GM19025 (cell line): Measurements from ENCODE around the gene CYP2W1.

Experiments
- ATAC-seq: cut with Tn5 transposase; IDR thresholded peaks from one replicate; pipeline ENCODE4 v1.9.1; 2021; ENCODE audit warnings: mild to moderate bottlenecking, low read depth, moderate library complexity; ENCODE audit not compliant: unreplicated experiment

Gene CYP2W1

DNA sequence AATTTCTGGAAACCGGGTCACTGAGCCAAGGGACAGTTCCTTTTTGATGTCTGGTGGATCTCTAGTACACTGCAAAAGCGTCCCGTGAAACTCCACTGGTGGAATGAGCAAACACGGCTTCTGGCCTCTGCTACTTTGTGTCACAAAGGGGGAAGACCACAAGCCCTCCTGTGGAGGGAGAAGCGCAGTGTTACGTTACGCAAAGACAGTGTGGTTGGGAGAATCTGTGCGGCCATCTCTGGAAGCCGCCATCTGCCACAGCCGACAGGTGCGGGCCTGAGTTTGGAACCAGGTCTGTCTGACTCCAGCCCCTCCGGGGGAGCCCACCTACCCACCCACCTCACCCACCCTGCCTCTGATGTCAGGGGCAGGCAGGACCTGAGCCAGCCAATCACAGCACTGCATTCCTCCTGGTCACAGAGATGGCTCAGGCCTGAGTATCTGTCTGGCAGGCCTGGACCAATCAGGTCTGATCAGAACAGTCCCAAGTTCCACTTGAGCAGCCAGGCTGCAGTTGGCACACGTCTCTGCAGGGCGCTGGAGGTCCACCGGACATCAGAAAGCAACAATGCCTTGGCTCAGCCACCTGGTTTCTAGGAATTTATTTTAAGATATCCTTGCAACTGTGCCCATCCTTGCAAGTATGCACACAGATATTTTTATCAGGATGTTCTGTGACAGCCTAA lies 3.0 kb upstream of the CYP2W1 start:
- ATAC-seq, result no peak

DNA sequence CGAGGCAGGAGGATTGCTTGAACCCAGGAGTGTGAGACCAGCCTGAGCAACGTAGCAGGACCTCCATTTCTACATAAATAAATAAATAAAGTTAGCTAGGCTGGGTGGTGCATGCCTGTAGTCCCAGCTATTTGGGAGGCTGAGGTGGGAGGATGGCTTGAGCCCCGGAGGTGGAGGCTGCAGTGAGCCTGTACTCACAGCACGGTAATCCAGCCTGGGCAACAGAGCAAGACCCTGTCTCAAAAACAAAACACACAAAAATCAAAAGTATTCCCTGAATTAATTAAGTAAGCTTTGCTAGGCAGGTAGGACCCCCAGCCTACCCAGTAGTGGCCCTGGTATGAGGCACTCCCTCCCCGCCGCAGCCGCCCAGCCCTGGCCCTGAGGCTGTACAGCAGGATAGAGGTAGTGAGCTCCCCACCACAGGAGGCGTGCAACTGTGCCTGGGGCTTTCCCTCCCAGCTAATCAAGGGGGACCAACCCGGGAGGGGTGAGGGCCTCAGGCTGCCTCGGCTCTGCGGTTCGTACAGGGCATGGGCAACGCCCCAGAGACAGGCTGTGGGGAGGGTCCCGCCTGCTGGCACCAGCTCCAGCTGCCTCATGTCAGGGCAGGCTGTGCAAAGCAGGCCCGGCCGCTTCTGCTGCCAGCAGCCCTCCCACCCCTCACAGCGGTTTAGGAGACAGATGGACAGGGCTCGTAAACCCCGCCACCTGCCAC lies 1.0 kb upstream of the CYP2W1 start:
- ATAC-seq, result no peak

DNA sequence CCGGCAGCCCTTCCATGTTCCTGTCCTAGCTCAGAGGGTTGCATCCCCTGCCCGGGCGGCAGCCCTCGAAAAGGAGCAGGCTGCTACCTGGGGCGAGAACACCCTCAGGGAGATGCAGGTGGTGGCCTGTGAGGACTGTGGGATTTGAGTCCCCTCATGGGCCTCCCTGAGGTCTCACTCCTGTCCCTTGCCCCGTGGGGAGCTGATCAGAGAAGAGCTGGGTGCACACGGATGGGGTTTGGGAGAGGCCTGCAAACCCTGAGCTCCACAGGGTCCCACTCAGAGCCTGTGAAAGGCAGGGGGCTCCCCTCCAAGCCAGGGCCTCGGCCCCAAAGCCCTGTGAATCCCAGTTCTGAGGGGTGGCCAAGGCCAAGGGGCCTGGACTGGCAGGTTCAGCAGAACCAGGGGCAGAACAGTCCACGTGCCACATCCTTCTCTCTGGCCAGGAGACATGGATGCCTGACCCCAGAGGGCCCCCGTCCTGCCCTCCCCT lies 424 bp upstream of the CYP2W1 start:
- no peak for ATAC-seq

DNA sequence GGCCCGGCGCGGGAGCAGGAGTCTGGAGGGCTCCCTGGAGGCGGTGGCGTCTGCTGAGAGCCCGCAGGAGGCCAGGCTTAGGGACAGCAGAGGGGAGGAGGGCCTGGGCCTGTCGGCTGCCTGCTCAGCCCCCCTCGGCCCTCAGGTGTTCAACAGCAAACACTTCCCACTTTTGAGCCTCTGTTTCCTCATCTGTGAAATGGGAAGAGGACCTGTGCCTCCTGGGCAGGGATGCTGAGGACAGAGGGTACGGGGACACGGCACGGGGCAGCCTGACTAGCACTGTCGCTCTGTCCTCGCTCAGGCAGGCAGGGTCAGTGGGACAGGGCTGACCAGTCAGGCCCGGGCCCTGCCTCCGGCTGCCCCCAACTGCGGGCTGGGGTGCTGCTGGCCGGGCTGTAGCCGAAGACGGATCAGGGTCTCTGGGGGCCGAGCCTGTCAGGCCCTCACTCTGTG lies 663 bp downstream of the CYP2W1 start:
- no peak for ATAC-seq

DNA sequence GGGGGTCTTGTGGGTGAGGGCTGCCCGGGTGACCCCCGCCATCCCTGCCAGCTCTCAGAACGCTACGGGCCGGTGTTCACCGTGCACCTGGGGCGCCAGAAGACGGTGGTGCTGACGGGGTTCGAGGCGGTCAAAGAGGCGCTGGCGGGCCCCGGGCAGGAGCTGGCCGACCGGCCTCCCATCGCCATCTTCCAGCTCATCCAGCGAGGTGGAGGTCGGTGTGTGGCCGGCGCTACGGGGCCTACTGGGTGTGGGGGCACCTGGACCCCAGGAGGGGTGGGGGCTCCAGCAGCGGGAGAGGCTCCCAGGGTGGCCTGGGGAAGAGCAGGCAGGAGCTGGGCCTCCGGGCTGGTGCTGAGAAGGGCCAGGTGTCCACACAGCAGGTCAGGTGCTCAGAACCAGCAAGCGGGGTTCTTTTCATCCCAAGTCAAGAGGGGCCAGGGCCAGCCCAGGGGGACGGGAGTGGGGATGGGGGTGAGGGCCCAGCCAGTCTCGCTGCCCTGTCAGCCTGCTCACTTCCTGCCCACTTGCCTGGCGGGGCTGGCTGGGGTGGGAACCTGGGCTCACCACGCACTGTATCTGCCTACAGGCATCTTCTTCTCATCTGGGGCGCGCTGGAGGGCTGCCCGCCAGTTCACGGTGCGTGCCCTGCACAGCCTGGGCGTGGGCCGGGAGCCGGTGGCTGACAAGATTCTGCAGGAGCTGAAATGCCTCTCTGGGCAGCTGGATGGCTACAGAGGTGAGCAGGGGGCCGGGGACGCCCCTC lies 1.6 kb downstream of the CYP2W1 start:
- ATAC-seq, result no peak

DNA sequence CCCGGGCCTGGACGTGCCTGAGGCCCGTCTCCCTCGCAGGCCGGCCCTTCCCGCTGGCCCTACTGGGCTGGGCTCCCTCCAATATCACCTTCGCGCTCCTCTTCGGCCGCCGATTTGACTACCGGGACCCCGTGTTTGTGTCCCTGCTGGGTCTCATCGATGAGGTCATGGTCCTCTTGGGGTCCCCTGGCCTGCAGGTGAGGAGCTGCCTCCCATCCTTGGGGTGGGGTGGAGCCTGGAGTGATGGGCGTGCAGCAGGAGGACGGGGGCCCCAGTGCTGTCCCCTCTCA lies 2.1 kb downstream of the CYP2W1 start:
- no peak for ATAC-seq

DNA sequence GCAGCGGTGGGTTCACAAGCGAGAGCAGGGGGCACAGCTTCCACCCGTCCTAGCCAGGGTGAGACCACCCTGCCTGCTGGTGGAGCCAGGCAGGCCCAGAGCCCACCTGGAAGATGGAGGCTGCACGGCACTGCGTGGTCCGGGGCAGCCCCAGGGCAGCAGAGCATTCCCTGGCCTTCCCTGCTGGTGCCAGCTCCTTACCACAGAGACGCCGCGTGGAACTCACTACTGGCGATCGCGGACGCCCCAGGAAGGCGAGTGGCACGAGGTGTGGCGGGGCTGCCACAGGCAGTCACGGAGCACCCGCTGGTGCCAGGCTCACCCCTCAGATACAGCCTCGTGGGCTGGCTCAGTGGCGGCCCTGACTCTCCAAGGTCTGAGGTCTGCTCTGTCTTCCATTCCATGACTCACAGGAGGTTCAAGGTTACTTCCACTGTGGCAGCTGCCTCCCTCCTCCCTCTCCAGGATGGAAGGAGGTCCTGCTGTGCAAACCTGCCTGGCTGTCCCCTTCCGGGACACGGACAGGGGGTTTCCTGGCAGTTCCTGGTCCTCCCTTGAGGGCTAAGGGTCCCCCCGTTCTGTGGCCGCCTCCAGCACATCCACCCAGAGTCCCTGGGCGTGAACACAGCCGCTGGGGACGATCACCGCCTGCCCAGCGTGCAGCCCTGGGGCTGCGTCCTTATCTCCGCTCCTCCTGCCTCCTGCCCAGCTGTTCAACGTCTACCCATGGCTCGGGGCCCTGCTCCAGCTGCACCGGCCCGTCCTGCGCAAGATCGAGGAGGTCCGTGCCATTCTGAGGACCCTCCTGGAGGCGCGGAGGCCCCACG lies 3.1 kb downstream of the CYP2W1 start:
- no peak for ATAC-seq

DNA sequence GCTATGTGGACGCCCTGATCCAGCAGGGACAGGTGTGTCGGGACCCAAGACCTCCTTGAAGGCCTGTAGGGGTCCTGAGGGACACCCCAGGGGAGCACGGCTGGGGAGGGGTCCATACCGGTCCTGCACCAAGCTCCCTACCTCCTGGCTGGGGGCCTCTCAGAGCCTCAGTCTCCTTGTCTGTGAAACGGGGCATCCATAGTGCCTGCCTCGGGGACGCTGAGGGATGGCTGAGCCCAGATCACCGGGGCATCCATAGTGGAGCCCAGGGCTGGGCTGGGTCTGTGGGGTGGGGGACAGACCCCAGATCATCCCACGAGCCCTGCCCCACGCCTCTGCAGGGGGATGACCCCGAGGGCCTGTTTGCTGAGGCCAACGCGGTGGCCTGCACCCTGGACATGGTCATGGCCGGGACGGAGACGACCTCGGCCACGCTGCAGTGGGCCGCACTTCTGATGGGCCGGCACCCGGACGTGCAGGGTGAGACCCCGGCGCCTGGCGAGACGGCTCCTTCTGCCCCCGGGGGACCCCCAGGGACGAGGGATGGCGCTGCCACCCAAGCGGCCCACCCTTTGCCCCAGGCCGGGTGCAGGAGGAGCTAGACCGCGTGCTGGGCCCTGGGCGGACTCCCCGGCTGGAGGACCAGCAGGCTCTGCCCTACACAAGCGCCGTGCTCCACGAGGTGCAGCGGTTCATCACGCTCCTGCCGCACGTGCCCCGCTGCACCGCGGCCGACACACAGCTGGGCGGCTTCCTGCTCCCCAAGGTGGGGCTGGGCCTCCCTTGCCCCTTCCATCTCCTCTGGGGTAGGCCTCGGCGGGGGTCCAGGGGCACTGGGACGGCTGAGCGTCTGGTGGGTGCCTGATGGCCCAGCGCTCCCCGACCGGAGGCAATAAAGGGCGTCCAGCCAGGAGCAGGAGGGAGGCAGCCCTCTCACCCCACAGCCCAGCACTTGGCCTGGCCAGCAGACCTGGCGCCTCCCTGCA lies 4.1 kb downstream of the CYP2W1 start:
- no peak for ATAC-seq

DNA sequence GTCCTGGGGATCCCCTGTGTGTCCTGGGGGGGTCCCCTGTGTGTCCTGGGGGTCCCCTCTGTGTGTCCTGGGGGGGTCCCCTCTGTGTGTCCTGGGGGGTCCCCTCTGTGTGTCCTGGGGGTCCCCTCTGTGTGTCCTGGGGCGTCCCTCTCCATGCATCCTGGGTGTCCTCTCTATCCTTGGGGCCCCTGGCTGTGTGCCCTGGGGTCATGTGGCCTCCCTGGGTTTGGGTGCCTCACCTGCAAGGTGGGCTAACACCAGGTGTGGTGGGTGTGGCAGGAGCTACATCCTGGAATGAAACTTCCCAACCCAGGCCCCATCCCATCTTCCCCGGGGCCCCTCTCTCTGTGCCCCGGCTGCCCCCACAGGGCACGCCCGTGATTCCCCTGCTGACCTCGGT lies 4.9 kb downstream of the CYP2W1 start:
- ATAC-seq, result no peak

DNA sequence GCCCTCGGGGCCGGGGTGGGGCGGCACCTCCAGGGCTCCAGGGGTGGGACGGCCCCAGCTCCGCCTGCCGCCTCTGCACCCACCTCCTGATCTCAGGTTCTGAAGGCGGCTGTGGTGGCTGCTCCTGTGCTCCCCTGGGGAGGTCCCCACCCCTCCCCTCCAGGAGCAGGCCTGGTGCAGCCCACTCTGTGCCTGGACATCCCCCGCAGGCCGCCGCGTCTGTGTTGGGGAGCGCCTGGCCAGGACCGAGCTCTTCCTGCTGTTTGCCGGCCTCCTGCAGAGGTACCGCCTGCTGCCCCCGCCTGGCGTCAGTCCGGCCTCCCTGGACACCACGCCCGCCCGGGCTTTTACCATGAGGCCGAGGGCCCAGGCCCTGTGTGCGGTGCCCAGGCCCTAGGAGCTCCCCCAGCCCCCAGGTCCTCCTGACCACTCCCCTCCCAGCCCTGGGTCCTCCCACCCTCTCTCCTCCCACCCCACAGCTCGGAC lies 5.5 kb downstream of the CYP2W1 start:
- no peak for ATAC-seq

DNA sequence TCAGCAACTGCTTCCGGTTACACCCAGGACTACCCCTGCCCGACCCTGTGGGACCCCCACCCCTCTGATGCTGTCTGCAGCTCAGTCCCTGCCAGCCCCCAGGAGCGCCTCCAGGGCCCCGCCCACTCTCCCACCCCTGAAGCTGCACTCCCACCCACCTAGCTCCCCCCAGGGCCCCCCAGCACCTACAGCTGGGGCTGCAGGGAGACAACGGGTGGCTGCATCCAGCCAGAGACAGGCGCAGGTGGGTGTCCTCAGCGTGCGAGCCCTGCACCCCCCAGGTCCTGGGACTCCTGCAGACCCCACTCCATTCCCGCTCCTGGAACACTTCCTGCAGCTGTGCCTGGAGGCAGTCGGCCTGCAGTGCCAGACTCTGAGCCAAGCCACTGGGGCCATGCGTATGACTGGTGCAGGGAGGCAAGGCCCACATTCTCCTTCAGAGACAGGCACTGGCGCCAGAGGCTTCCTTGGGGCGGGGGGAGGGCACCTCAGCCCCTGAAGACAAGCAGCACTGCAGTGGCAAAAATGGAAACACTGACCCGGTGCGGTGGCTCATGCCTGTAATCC lies 6.1 kb downstream of the CYP2W1 start:
- no peak for ATAC-seq

DNA sequence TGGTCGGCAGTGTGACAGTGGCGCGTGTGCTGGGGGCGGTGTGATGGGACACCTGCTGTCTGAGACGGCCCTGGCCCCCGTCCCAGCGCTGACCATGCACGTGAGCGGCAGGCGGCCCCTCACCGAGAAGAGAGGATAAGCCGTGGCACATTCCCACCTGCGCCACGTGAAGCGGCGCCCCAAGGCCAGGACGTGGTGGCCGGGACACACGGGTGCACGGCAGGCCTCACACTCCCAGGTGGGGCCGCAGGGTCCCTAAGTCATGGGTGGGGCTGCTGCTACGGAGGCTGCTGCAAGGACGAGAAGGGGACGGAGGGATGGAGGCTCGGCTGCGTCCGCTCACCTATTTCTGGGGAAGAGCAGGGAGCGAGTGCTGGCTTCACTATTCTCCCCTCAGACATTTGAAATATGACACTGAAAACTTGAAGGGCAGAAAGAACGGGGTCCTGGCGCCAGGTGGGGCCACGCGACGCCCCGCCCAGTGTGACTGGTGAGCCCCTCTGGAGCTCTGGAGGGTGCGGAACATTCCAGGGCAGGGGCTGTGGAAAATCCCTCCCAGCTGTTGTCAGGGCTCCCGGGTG lies 7.5 kb downstream of the CYP2W1 start:
- no peak for ATAC-seq

DNA sequence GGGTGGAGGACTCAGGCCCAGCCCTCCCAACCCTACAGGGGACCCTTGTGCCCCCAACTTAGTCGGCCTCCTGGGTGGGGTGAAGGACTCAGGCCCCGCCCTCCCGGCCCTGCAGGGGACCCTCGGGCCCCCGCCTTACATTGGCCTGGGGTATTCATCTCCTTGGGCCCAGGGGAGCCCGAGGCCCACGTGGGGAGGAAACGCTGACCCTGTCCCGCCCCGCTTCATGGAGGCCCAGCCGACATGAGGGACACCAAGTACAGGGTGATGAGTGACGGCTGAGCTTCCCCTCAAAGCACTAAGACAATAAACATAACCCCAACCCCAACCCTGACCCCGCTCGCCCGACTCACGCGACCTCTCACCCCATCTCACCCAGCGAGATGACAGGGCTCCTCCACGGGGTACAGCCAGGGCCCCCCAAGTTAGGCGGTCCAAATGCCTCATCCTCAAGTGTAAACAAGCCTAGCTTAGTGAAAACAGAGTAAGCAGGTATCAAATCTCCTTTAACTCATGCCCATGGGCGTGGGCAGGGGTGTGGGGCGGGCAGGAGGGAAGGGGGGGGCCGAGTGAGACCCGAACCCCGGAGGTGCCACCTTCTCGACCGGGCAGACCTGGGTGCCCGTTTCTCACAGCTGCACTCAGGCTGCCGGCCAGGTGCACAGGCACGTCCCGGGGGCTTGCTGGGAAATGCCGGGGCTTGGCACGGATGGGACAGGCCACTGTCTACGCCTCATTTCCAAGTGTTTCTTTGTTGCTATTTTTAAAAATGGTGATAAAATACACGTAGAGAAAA lies 8.2 kb downstream of the CYP2W1 start:
- ATAC-seq, result no peak

DNA sequence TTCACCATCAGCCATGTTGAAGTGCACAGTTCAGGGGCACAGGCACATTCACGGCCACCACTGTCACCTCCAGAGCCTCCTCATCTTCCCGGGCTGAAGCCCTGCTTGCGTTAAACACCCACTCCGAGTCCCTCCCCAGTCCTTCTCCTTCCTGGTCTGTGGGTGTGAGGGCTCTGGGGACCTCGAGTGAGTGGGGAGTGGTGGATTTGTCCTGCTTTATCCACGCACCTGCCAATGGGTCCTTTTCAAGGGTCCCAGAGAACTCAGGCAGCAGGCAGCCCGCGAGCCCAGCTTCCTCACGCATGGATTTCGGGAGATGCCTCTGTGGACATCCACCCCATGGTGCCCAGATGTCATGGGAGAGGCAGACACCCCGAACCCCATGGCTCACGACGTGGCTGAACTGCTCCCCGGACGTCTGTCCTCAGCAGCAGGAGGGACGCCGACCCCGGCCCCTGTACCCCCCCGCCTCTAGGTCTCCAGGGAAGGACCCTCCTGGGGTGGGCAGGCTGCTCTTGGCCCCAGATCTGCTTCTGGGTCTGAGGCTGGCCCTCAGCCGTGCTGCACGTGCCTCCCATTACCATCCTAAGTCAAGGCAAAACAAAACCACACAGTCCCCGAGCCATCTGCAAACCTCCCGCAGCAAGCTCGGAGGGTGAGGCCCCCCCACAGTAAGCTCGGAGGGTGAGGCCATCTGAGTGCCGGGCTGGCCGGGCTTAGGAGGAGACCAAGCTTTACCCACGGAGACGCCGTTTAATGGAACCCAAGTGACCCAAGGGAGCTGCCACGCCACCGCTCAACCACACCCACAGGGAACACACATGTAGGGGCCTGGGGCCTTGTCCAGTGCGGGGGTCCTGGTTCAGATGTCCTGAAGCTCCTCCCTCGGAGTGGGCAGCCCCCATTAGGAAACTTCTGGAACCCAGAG lies 9.0 kb downstream of the CYP2W1 start:
- no peak for ATAC-seq

DNA sequence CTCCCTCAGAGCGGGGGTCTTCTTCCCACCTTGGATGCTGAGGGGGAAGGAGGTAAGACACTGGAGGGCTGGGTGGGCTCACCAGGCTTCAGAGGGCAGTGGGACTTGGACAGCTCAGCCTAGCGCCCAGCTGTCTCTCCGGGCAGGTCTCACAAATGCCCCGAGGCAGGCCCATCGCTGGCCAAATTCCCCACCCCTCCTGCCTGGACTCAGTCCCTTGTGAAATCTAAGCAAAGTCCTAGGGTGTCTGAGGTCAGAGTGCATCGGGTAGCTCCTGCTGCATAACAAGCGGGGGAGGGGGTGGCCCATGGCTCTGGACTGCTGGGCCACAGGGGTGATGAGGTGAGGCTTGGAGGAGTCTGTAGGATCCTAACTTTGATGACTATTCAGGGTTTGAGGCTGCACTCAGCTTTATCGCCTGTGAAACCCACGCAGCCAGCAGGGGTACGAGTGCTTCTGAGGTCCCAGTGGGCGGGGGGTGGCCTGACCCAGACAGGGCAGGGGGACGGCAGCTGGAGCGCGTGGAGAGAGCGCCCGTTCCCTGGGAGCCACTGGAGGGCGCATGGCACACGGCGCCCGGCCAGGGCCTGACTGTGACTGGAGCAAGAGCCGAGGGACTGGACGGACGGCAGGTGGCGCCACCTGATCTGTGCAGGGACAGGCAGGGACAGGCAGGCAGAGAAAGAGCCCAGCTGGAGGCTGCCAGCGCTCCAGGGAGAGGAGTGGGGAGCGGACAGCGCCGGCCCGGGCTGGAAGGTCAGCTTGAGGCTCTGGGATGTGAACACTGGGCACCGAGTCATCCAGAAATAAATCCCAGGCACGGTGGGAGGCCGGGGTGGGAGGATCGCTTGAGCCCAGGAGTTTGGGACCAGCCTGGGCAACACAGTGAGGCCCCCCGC lies 10.0 kb downstream of the CYP2W1 start:
- peak; percentile 77 for ATAC-seq
